GM21360 (cell line): Measurements from ENCODE around the gene TMEM91.
"Not testable (repeated sequence)": the region's sequence is repeated elsewhere in the genome, so short reads cannot be mapped to it uniquely, and the experiment has no call there.

Experiments used
- ATAC-seq: cut with Tn5 transposase; IDR thresholded peaks from one replicate; pipeline ENCODE4 v1.9.1; 2021; ENCODE audit warnings: mild to moderate bottlenecking, moderate library complexity; ENCODE audit not compliant: unreplicated experiment

Gene TMEM91

DNA sequence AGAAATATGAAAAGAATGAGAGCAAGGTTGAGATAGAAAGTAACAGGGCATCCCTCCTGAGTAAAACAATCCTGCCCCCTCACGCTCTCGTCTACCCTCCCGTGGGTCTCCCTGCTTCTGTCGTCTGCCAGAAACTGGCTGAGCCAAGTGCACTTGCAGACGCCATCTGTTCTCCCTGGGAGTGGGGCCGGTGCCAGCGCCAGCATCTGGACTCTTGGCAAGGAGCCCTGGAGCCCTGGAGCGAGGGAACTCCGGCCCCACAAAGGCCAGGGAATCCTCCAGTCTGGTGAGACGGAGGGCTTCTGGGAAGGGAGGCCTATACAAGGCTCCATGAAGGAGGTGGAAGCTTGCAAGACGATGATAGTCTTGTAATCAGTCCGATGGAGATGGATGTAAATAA lies 2.3 kb upstream of the TMEM91 start:
- ATAC-seq = no peak

DNA sequence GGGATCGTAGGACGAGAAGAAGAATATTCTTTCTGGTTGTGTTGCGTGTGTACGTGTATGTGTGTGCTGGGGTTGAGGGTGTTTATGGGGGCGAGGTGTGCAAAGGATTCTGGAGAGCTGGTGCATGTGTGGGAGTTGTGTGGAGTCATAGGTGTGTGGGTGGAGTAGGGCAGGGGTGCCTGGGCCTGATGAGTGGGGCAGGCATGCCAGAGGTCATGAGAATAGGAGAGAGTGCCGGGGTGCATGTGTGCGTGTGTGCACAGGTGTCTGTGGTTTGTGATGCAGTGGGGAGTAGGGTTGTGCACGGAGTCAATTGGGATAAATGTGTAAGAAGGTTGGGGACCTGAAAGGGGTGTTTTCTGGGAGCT lies 649 bp downstream of the TMEM91 start:
- ATAC-seq = no peak

DNA sequence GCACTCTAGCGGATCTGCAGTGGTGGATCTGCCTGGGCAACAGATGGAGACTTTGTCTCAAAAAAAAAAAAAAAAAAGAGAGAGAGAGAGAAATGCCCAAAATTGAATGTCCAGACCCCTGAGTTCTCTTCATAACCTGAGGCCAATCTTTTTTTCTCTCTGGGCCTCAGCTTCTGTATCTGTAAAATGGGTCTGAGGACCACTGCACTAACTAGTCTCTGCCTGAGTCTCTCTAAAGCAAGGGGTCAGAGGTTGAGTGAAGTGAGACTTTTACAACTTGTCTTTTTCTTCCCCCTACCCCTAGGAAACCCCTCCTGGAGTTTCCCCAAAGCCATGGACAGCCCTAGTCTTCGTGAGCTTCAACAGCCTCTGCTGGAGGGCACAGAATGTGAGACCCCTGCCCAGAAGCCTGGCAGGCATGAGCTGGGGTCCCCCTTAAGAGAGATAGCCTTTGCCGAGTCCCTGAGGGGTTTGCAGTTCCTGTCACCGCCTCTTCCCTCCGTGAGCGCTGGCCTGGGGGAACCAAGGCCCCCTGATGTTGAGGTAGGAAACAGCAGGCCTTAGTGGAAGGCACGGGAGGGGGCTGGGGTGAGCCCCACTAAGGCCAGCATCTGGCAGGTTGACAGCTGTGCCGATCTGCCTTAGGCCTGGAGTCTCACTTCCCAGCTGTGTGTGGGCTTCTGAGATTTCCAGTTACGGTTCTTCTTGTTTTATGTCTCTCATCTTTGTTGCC lies 1.8 kb downstream of the TMEM91 start:
- no peak for ATAC-seq

DNA sequence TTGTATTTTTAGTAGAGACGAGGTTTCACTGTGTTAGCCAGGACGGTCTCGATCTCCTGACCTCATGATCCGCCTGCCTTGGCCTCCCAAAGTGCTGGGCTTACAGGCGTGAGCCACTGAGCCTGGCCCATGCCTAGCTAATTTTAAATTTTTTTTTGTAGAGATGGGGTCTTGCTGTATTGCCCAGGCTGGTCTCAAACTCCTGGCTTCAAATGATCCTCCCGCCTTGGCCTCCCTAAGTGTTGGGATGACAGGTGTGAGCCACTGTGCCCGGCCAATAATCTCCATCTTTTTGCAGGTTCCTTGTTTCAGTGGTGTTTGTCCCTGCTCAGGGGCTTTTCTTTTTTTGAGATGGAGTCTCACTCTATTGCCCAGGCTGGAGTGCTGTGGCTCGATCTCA lies 5.2 kb downstream of the TMEM91 start:
- ATAC-seq = not testable (repeated sequence)

DNA sequence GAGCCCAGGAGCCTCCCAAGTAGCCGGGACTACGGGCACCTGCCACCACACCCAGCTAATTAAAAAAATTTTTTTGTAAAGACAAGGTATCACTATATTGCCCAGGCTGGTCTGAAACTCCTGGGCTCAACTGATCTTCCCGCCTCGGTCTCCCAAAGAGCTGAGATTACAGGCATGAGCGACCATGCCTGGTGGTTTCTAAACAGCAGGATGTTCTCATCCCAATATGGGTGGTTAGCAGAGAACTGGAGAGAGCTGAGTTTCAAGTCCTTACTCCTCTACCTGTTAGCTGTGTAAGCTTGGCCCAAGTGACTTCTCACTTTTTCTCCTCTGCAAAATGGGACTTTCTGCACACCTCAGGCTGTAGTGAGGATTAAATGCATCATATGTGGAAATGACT lies 8.0 kb downstream of the TMEM91 start:
- ATAC-seq = no peak

DNA sequence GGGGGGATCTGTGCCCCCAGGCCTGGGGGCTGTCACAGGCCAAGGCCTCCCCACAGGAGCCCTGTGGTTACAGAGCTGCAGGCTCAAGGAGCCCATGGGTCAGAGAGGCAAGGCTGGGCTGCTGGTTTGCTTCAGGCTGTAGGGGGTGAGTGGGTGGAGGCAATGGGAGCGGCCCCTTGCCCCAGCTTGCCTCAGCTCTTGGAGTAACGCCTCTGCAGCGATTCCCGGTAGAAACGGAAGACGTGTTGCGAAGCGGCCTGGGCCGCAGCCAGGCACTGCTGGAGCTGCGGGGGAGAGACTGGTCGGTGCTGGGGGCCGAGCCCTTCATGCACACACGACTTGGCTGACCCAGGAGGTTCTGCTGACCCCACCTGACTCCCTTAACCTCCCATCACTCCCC lies 10.1 kb downstream of the TMEM91 start:
- ATAC-seq = no peak

DNA sequence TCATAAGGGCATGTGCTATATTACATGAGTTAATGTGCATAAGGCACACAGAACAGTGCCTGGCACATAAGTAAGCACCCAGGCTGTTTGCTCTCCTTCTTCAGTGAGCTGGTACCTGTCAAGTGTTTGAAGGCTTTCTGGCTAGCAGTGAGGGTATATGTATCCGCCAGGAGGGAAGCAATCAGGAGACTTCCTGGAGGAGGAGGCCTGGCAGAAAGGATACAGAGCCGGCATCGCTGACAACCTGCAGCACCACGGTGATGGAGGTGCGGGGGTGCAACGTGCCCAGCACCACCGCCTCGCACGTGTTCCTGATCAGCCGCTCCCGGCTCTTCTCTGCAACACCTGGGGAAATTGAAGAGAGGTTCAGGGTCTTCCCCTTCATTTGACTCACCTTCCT lies 15.3 kb downstream of the TMEM91 start:
- no peak for ATAC-seq

DNA sequence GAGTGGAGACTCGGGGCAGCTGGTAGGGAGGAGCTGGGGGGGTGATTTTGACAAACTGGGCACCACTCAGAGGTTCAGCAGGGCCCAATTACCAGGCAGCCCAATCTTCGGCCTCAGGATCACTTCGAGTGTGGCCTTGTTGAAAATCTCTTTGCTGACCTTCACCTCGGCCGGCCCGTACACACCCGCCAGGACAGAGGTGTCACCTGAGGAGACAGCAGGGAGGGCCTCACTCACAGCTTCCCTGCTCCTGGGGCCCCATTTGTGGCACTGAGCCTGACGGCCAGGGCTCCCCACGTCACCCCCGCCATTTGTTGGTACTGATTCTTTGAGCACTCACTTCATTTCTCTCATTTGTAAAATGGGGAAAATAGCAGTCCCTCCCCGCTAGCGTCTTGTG lies 16.4 kb downstream of the TMEM91 start:
- no peak for ATAC-seq

DNA sequence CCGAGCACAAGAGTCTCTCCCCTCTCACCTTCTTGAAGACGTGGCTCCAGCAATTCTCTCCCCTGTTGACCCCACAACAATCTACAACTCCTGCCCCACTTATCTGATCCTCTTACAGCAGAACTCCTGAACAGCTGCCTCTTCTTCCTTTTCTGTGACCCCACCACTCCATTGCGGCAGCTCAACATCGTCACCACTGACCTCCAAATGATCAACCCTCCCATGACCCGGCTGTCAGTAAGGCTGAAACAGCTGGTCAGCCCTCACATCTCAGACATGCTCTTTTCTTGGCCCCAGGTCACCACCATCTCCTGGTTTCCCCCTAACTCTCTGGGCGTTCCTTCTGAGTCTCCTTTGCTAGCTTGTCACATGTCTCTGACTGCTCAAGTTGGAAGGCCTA lies 19.0 kb downstream of the TMEM91 start:
- no peak for ATAC-seq

DNA sequence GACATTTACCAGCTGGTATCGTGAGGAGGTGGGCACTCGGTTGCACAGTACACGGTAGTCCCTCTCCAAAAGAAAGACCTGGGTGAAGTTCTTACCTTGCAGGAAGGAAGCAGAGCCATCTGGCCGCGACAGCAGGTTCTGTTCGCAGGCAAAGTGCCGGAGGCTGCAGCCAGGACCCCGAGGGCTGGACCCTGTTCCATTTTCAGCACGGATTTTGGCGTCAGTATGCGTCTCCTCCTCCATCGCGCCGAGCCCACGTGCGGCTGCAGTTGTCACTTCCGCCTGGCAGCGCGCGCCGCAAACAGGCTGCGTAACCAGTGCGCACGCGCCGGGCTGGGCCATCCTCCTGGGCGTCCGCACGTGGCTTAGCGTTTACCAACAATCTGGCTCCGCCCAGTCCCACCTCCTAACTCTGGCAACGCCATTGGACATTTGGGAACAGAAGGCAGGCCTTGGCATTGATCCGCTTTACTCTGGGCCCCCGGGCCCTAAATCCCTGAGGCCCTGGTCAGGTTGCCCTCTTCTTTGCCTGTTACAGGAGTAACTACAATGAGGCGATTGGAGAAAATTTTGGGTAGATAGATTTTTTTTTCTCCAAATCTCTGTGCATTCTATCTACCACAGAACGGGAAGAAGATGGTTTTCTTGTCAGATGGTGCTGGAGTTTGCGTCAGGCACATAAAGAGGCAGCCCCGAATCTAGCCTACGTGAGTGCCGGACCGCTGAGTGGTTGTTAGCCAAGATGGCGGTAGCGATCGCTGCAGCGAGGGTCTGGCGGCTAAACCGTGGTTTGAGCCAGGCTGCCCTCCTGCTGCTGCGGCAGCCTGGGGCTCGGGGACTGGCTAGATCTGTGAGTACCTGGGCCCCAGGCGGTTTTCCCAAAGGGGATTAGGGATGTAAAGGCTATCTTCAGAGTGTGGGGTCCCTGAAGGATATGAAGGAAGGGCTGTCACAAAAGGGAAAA lies 21.0 kb downstream of the TMEM91 start, which contains the start of the genes BCKDHA and EXOSC5:
BCKDHA (plus strand) TSS at position 733 of the 964 bp plus-strand sequence; CDS start at position 743, 10 bp downstream.
EXOSC5 (minus strand) TSS at position 274 of the 964 bp plus-strand sequence; CDS start at position 243, 31 bp downstream.
- ATAC-seq = peak; percentile 78

DNA sequence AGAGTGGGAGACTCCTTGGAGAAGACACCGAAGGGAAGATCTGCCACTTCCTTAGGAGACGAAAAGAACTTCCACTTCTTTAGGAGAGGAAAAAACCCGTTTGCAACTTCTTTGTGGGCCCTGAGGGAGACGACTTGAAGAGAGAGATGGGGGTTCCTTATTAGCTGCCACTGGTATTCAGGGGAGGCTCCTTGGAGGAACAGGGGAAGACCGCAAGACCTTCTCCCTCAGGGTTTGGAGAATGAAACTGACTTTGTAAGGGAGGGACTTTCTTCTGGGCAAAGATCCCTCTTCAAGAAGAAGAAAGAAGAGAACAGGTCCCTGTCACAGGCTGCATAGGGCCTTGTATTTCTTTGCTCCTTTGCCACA lies 21.7 kb downstream of the TMEM91 start:
- no peak for ATAC-seq

DNA sequence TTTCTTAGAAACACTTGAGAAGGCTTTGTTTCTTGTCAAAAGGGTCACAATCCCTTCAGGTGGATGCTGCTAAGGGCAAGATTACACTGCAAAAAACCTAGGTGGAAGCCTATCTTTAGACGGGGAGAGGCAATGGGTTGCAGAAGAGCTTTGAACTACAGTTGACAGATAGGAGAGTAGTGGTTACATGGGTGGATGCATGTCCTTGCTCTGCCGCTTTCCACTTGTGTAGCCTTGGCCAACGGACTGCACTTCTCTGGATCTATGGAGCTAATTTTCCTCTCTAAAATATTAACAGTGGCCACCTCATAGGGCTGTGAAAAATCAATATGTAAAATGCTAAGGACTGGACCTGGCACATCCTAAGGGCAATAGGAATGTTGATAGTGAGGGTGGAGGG lies 22.3 kb downstream of the TMEM91 start:
- ATAC-seq = no peak

DNA sequence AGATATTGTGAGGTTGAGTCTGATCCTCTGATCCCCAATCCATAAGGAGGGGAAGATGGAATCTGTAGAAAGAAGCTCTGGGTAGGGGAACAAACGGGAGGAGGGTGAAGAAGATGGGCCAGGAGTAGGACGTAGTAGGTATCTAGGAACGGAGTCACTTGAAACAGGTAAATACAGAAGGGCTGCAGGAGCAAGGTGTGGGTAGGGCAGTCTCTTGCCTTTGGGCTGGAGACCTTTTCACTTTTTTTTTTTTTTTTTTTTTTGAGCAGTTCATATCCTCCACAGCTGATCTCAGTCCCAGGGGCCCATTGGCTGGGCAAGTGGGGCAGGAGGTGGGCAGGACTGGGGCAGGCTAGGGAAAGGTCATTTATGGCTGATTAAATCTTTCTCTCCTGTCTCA lies 22.8 kb downstream of the TMEM91 start:
- no peak for ATAC-seq

DNA sequence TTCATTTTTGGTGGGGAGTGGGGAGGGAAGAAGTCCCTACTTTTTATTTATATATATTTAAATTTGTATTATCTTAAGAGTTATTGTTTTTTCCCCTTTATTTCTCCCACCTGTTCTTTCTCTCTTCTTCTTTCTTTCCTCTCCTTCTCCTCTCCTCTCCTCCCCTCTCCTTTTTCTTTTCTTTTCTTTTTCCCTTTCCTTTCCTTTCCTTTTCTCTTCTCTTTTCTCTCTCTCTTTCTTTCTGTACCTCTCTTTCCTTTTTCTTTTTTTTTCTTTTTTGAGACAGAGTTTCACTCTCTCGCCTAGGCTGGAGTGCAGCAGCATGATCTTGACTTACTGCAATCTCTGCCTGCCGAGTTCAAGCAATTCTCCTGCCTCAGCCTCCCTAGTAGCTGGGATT lies 23.2 kb downstream of the TMEM91 start:
- ATAC-seq = no peak

DNA sequence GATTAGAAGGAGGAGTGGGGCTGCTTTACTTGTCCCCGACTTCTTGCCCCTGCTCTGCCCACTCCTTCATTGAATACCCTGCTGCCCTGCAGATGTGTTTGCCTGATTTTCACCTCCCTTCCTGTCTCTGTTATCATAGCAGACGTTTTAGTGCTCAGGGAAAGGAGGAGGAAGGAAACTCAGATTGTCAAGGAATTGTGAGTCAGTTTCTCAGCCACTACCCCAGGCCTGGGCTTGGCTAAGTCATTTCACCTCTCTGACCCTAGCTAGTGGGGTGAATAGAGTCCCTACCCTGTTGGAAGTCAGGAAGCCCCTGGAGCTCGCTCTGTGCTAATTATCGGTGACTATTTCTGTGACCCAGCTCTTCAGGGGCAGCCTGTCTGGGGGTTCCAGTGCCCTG lies 25.1 kb downstream of the TMEM91 start:
- ATAC-seq = no peak

DNA sequence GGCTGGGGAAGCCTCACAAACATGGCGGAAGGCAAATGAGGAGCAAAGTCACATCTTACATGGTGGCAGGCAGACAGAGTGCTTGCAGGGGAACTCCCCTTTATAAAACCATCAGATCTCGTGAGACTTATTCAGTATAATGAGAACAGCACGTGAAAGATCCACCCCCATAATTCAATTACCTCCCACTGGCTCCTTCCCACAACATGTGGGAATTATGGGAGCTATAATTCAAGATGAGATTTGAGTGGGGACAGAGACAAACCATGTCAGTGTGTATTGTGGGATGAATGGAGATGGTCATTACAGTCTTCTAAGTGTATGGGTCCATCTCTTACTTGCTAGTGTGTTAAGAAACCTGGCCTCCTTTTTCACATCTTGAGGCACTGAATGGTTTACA lies 25.7 kb downstream of the TMEM91 start:
- no peak for ATAC-seq

DNA sequence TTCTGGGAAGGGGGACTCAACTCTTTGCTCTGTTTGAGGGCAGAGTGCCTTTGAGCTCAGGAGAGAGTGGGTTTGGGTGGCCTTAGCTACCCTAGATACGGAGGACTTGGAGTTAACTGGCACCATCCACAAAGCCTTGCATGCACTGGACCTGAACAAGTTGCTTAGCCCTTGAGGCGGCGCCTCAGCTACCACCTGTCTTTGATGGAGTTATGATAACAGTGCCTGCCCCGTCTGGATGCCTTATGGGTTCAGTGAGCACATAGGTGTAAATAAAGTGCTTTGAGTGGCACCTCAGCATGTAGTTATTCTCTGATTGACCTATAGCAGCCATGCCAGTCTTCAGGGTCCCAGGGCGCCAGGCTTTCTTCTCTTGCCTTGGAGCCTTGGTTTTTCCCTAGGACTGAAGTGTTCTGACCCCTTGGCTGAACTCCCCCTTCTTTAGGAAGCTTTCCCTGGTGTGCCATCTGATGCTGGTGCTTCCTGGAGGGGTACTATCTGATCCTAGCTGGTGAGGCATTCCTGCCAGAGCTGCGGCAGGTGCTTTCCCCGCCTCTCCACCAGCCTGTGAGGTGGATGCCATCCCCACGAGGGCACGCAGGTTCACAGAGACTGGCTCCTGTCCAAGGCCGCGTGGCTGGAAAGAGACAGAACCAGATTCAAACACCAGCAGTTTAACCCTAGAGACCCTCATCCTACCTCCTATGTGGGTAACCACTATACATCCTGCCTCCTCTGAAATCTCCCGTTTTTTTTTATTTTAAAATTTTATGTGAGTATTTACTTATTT lies 27.0 kb downstream of the TMEM91 start:
- ATAC-seq = no peak

DNA sequence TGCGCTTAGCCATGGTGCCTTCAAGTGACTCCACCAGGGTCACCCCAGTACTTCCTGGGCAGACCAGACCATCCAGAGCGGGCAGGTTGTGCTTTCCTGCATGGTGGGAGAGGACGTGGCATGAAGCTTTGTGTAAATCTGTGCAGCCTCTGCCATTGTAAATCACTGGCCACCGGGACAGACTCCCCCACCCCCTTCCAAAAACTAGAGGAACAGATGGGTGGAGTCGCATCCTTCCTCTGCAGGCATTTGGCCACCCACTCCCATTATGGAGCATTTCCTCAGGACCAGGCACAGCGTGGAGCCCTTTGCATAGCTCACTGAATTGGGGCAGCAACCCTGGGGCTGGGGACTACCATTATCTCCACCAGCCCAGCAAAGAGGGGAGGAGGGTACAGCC lies 29.4 kb downstream of the TMEM91 start:
- no peak for ATAC-seq

DNA sequence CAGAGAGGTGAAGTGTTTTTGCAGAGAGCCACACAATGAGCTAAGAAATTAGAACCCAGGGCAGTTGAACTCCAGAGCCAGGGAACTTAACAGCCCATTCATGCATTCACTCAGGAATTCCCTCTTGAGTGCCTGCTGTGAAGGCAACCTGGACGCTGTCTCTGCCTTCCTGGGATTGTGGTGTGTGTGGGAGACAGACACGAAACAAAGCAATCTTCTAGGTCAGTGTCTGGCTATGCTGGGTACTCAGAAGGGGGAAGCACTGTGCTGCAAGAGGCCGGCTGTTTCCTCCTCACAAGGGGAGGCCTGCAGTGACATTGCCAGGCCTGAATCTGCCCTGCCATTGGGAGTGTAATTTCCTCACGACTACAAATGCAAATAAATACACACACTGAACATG lies 30.9 kb downstream of the TMEM91 start:
- no peak for ATAC-seq

DNA sequence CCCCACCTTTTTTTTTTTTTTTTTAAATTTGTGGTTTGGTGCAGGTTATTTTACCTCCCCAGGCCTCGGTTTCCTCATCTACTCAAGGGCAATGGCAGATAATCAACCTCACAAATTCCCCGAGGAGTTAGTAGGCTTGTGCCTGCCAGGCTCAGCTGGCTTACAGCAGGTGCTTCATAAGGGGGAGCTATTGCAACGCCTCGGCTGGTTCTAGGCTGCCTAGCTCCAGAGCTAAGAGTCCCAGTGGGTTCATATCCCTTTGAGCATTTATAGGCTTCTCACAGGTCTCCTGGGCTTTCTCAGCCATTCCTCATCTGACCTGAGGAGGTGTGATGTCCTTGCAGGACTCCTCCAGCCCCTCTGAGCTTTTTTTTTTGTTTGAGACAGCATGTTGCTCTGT lies 31.9 kb downstream of the TMEM91 start:
- ATAC-seq = no peak

DNA sequence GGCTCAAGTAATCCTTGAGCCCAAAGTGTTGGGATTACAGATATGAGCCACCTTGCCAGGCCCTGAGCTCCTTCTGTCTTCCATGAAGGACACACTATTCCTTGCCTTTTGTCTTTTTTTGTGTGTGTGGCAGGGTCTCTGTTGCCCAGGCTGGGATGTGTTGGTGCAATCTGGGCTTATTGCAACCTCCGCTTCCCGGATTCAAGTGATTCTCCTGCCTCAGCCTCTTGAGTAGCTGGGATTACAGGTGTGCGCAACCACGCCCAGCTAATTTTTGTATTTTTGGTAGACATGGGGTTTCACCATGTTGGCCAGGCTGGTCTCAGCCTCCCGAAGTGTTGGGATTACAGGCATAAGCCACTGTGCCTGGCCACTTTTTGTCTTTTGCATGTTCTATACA lies 32.5 kb downstream of the TMEM91 start:
- not testable (repeated sequence) for ATAC-seq
